K562 (cell line): ENCODE data around the gene FKBP9. TPM values are rescaled to one million over a fixed set of nuclear protein-coding genes. Genes with fewer than 3 reads are reported as not detected.
A peak's percentile ranks its signal among the peaks of the same experiment; 100 is the strongest.

ENCODE experiments used
- MGA ChIP-seq: fragments of 450-650 bp; IDR thresholded peaks from 2 replicates; pipeline ENCODE4 v1.6.1; 2016; ENCODE audit warnings: mild to moderate bottlenecking, moderate library complexity
- MXD1 ChIP-seq: fragments of 250-450 bp; sonication (Bioruptor Pico); IDR thresholded peaks from 2 replicates; pipeline ENCODE4 v1.8.0; 2021; ENCODE audit warnings: borderline replicate concordance, mild to moderate bottlenecking, moderate library complexity; ENCODE audit not compliant: poor library complexity, severe bottlenecking
- PKNOX1 ChIP-seq: fragments of 450-650 bp; IDR thresholded peaks from 2 replicates; pipeline ENCODE4 v1.6.1; 2016
- REST ChIP-seq, 2 experiments: fragments of 450-650 bp; formaldehyde crosslinking in 1 of 2; IDR thresholded peaks; 2 replicates each; pipeline versions ENCODE4 v1.4.0 to v1.6.1; 2014 to 2020; ENCODE audit warnings: mild to moderate bottlenecking in 2 of 2, borderline replicate concordance in 1 of 2, low read depth in 1 of 2
- polyA plus RNA-seq, 8 experiments: library from polyadenylated mRNA; depleted of rRNA in 4 of 8; stranded (reverse) in 5 of 8; unstranded in 3 of 8; fragments of >200 nt; fragmentation: Nextera tagmentation in 2 of 8; fragmentation: Illumina TruSeq in 1 of 8; extraction: Ambion mirVana in 2 of 8; extraction: Trizol in 1 of 8; gene quantifications; 2 replicates each; pipeline versions ENCODE4 v1.2.1 to v1.2.3, GENCODE V29; 2011 to 2014; ENCODE audit warnings: inconsistent platforms in 1 of 8, missing spikeins in 1 of 8
- total RNA-seq, 7 experiments: library from RNA; depleted of rRNA in 6 of 7; stranded (reverse); fragments of >200 nt in 6 of 7; fragmentation: Illumina TruSeq in 2 of 7; extraction: Trizol in 2 of 7; gene quantifications; 2 replicates each; pipeline versions ENCODE4 v1.2.1 to v1.2.3, GENCODE V29; 2011 to 2021; ENCODE audit warnings: low replicate concordance in 1 of 7

FKBP9 gene
- total and polyA plus RNA-seq, 9 of the 15 experiments (the other 6 are each of a cell fraction or from before 2014, with no cell fraction given), result 5.9 to 23.7 (median 15.8) TPM

- no peak for TF ChIP-seq MGA
- no peak for TF ChIP-seq MXD1 (CRISPR knock-in tag)
- TF ChIP-seq REST (IDR thresholded peaks at IDR 0.05; ENCODE audit: borderline replicate concordance), result 0 out of 2 replicates have a peak, but pooled peaks have one; percentile 24
- TF ChIP-seq REST (CRISPR knock-in tag; IDR thresholded peaks at IDR 0.05; ENCODE audit: low read depth), result no peak
- peak; percentile 75 for TF ChIP-seq PKNOX1
Observed at GRCh38 chr7:33054261-33054964, 97.2 kb downstream of the FKBP9 start (continued).
